ENCODE results near the gene USP4.
"Not testable (repeated sequence)": the region's sequence is repeated elsewhere in the genome, so short reads cannot be mapped to it uniquely, and the experiment has no call there.

USP4 gene

GRCh38 chr3:49333916-49334633 is 5.8 kb downstream of the USP4 start:
- Histone ChIP-seq H3K9me3 (ENCODE audit: low read depth, low read length) (no peaks in the 10 kb centered on the region), H3K4me3 (no peak overlapping the region), H3K36me3 (ENCODE audit: insufficient read depth, low read length) (no peaks in the 10 kb centered on the region; the same call in 1 of the 2 replicates), H3K9ac (ENCODE audit: insufficient read length) (no peak overlapping the region), H3K27ac (no peak overlapping the region)
- DNase-seq (ENCODE audit: low read depth, low spot score) = no peak
- TF ChIP-seq POLR2AphosphoS5 (IDR thresholded peaks at IDR 0.05; ENCODE audit: borderline replicate concordance, low read depth, low read length) (no peak), EZH2 (IDR thresholded peaks at IDR 0.05) (no peak), FOXP2 (optimal IDR thresholded peaks at IDR 0.05; ENCODE audit: control extremely low read depth, extremely low read length, insufficient read depth) (no peak)

- no peak for DNase-seq (ENCODE audit: low read depth, low spot score)
- H3K4me3 ChIP-seq = no peak overlapping the region
Observed at GRCh38 chr3:49333091-49333490, 6.8 kb downstream of the USP4 start.

GRCh38 chr3:49329186-49329585 is 10.7 kb downstream of the USP4 start:
- TF ChIP-seq EZH2 (IDR thresholded peaks at IDR 0.05) (no peak), POLR2AphosphoS5 (IDR thresholded peaks at IDR 0.05; ENCODE audit: borderline replicate concordance, low read depth, low read length) (no peak), FOXP2 (optimal IDR thresholded peaks at IDR 0.05; ENCODE audit: control extremely low read depth, extremely low read length, insufficient read depth) (no peak)
- peaks cover 9% of the 10 kb centered on the region; the same call in 1 of the 2 replicates for H3K36me3 ChIP-seq (ENCODE audit: insufficient read depth, low read length)
- no peak overlapping the region for H3K4me3 ChIP-seq
- no peak overlapping the region for H3K27ac ChIP-seq
- H3K9ac ChIP-seq (ENCODE audit: insufficient read length) = no peak overlapping the region
- H3K9me3 ChIP-seq (ENCODE audit: low read depth, low read length) = no peaks in the 10 kb centered on the region
- no peak for DNase-seq (ENCODE audit: low read depth, low spot score)

More at GRCh38 chr3:49333091-49333490, 6.8 kb downstream of the USP4 start:
- no peak overlapping the region for H3K27ac ChIP-seq
- no peak overlapping the region for H3K9ac ChIP-seq (ENCODE audit: insufficient read length)
- TF ChIP-seq FOXP2 (optimal IDR thresholded peaks at IDR 0.05; ENCODE audit: control extremely low read depth, extremely low read length, insufficient read depth) = no peak
- no peak for TF ChIP-seq EZH2 (IDR thresholded peaks at IDR 0.05)
- no peak for TF ChIP-seq POLR2AphosphoS5 (IDR thresholded peaks at IDR 0.05; ENCODE audit: borderline replicate concordance, low read depth, low read length)
- H3K9me3 ChIP-seq (ENCODE audit: low read depth, low read length) = no peaks in the 10 kb centered on the region
- H3K36me3 ChIP-seq (ENCODE audit: insufficient read depth, low read length) = no peaks in the 10 kb centered on the region; the same call in 1 of the 2 replicates

GRCh38 chr3:49328350-49328749 is 11.5 kb downstream of the USP4 start:
- H3K27ac ChIP-seq; H3K9ac ChIP-seq (ENCODE audit: insufficient read length); DNase-seq (ENCODE audit: low read depth, low spot score); H3K9me3 ChIP-seq (ENCODE audit: low read depth, low read length); H3K4me3 ChIP-seq: not testable (repeated sequence)
- H3K36me3 ChIP-seq (ENCODE audit: insufficient read depth, low read length) = peaks cover 14% of the 10 kb centered on the region; the same call in 1 of the 2 replicates

- H3K9ac ChIP-seq (ENCODE audit: insufficient read length) = no peak overlapping the region
- no peak for DNase-seq (ENCODE audit: low read depth, low spot score)
- H3K27ac ChIP-seq = no peak overlapping the region
- no peak for TF ChIP-seq EZH2 (IDR thresholded peaks at IDR 0.05)
- TF ChIP-seq FOXP2 (optimal IDR thresholded peaks at IDR 0.05; ENCODE audit: control extremely low read depth, extremely low read length, insufficient read depth) = no peak
- TF ChIP-seq POLR2AphosphoS5 (IDR thresholded peaks at IDR 0.05; ENCODE audit: borderline replicate concordance, low read depth, low read length) = no peak
- no peaks in the 10 kb centered on the region for H3K9me3 ChIP-seq (ENCODE audit: low read depth, low read length)
- peaks cover 15% of the 10 kb centered on the region; the same call in 1 of the 2 replicates for H3K36me3 ChIP-seq (ENCODE audit: insufficient read depth, low read length)
- H3K4me3 ChIP-seq = no peak overlapping the region
Observed at GRCh38 chr3:49327485-49327884, 12.4 kb downstream of the USP4 start.

GRCh38 chr3:49324768-49325167 is 15.1 kb downstream of the USP4 start:
- peaks cover 15% of the 10 kb centered on the region; the same call in 1 of the 2 replicates for H3K36me3 ChIP-seq (ENCODE audit: insufficient read depth, low read length)
- no peaks in the 10 kb centered on the region for H3K9me3 ChIP-seq (ENCODE audit: low read depth, low read length)
- DNase-seq (ENCODE audit: low read depth, low spot score) = no peak
- no peak for TF ChIP-seq POLR2AphosphoS5 (IDR thresholded peaks at IDR 0.05; ENCODE audit: borderline replicate concordance, low read depth, low read length)
- no peak for TF ChIP-seq FOXP2 (optimal IDR thresholded peaks at IDR 0.05; ENCODE audit: control extremely low read depth, extremely low read length, insufficient read depth)
- no peak for TF ChIP-seq EZH2 (IDR thresholded peaks at IDR 0.05)
- H3K27ac ChIP-seq = no peak overlapping the region
- no peak overlapping the region for H3K4me3 ChIP-seq
- H3K9ac ChIP-seq (ENCODE audit: insufficient read length) = no peak overlapping the region

GRCh38 chr3:49316696-49317457 is 23.0 kb downstream of the USP4 start:
- Histone ChIP-seq H3K27ac (no peak overlapping the region), H3K9me3 (ENCODE audit: low read depth, low read length) (no peaks in the 10 kb centered on the region), H3K4me3 (no peak overlapping the region), H3K9ac (ENCODE audit: insufficient read length) (no peak overlapping the region), H3K36me3 (ENCODE audit: insufficient read depth, low read length) (no peaks in the 10 kb centered on the region; the same call in 1 of the 2 replicates)
- TF ChIP-seq POLR2AphosphoS5 (IDR thresholded peaks at IDR 0.05; ENCODE audit: borderline replicate concordance, low read depth, low read length) (no peak), FOXP2 (optimal IDR thresholded peaks at IDR 0.05; ENCODE audit: control extremely low read depth, extremely low read length, insufficient read depth) (no peak), EZH2 (IDR thresholded peaks at IDR 0.05) (no peak)
- DNase-seq (ENCODE audit: low read depth, low spot score) = no peak

- H3K27ac ChIP-seq = no peak overlapping the region
- no peak for DNase-seq (ENCODE audit: low read depth, low spot score)
- H3K4me3 ChIP-seq = no peak overlapping the region
- H3K36me3 ChIP-seq (ENCODE audit: insufficient read depth, low read length) = no peaks in the 10 kb centered on the region; the same call in 1 of the 2 replicates
- TF ChIP-seq FOXP2 (optimal IDR thresholded peaks at IDR 0.05; ENCODE audit: control extremely low read depth, extremely low read length, insufficient read depth) (no peak), EZH2 (IDR thresholded peaks at IDR 0.05) (no peak), POLR2AphosphoS5 (IDR thresholded peaks at IDR 0.05; ENCODE audit: borderline replicate concordance, low read depth, low read length) (no peak)
- H3K9me3 ChIP-seq (ENCODE audit: low read depth, low read length) = no peaks in the 10 kb centered on the region
- no peak overlapping the region for H3K9ac ChIP-seq (ENCODE audit: insufficient read length)
Observed at GRCh38 chr3:49313896-49314688, 25.8 kb downstream of the USP4 start.

Data from SK-N-MC (cell line).